ENCODE measurements around the gene CTSF. TPM values are rescaled to one million over a fixed set of nuclear protein-coding genes. Genes with fewer than 3 reads are reported as not detected.
"Not testable (repeated sequence)": the region's sequence is repeated elsewhere in the genome, so short reads cannot be mapped to it uniquely, and the experiment has no call there.

CTSF gene
- total RNA-seq, 1 donor from 2014 or later: 4.1 TPM

DNA sequence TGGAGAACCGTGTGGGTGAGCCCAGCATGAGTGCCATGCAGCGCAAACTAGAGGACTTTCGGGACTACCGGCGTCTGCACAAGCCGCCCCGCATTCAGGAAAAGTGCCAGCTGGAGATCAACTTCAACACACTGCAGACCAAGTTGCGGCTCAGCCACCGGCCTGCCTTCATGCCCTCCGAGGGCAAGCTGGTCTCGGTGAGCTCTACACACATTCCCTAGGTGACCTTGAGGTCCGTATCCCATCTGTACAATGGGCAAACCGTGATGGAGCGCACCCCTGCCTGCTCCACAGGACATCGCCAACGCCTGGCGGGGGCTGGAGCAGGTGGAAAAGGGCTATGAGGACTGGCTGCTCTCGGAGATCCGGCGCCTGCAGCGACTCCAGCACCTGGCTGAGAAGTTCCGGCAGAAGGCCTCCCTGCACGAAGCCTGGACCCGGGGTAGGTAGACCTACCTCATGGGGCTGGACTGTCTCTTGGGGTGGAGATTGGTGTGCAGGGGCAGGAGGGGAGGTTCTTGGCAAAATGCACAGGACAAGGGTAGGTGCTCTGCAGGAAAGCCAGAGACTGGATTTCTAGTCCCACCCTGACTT is 10.6 kb downstream of the CTSF start:
- ATAC-seq: no peak

DNA sequence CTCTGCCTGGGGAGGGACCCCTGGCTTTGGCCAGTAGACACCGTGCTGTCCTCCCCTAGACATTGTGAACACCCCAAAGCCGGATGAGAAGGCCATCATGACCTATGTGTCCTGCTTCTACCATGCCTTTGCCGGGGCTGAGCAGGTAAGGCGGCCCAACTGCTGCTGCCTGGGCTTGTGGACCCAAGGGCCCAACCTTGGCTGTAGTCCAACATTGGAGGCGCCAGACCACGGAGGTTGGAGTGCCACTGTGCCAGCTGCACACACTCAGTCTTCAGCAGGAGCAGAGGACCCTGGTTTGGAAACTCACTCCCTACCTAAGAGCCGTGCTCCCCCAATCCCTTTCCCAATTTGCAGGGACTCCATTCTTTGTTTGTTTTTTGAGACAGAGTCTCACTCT is 12.3 kb downstream of the CTSF start:
- no peak for ATAC-seq

DNA sequence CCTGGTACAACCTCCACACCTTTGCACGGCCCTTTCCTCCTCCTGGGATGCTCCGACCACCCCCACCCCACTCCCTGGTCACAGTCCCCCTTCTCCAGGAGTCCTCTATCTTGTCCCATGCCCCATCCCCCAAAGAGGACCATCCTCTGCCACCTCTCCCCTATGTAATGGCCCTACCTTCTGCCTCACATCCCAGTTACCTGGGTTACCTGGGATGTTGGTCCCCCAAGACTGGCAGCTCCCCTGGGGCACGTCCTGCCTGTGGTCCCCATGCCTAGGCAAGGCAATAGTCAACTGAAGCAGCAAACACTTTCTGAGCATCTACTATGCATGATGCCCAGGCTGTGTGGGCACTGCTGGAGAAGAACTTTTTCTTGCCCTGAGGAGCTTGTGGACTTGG is 13.0 kb downstream of the CTSF start:
- ATAC-seq: no peak

DNA sequence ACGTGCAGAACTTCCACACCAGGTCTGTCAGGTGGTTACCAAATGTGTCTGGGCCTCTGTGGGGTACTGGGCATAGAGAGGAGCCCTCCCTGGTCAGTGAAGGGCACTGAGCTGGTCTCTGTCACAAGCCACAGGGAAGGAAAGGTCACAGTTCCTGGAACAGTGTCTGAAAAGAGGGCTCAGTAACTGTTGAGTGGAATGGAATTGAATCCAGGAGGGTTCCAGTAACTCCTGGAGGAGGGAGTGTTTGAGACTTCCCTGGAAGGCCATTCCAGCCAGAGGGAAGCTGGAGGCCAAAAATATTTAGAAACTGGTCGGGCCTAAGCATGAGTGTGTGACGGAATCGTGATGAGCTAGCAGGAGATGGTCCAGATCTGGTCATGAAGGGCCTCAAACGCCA is 13.8 kb downstream of the CTSF start:
- no peak for ATAC-seq

DNA sequence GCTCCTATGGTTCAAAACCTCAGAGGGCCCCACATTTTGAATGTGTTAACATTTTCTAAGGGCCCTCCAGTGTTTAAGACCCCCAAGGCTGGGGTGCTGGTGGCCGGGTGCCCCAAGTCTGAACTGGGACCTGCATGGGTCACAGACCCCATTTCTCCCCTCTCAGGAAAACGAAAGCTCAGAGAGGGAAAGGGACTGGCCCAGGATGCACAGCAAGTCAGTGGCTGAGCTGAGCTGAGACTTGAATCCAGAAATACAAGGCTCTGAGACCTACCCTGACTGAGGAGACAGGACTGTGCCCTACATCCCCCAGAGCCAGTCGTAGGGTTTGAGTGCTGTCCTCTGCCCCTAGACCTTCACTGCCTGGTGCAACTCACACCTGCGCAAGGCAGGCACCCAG is 17.5 kb downstream of the CTSF start:
- ATAC-seq: no peak

DNA sequence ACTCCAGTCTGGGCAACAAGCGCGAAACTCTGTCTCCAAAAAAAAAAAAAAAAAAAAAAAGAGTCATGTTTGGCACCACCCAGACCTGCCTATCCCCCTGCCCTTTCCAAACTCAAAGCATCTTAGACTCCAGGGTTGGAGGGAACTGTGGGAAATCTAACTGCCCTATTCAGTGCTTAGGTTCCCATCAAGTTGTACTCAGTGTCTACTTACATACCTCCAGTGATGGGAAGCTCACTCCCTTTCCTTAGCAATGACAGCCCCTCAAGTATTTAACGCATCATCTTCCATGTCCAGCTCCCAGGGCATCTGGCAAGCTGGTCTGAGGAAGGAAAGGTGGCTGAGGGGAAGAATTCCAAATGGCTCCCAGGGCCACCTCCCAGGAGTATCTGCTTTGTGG is 18.7 kb downstream of the CTSF start:
- ATAC-seq: no peak

DNA sequence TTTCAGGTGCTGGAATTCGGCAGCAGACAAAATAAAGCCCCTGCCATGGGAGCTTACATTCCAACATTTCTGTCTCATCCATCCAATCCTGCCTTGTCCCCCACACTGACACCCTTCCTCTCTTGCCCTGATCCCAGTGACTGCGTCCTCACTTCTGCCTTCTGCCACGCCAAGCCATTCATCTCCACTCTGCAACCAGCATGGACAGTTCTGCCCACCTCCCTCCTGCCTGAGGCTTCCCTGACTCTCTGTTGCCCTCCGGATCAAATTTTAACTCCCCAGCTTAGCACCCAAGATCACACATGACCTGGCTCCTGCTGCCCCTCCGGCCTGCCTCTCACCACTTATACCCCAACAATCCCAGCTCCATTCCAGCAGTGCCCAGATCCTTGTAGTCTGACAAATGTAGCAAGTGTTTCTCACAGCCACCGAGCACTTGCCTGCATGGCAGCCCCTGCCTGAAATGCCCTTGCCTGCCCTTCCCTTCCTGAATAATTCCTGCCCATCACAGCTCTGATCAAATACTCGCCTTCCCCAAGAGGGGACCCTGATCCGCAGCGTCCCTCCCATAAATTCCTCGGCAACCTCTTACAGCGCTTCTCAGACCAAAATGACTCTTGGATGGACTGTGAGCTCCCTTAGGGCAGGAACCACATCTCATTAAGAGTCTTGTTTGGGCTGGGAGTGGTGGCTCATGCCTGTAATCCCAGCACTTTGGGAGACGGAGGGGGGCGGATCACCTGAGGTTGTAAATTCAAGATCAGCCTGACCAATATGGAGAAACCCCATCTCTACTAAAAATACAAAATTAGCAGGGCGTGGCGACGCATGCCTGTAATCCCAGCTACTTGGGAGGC is 19.4 kb downstream of the CTSF start:
- ATAC-seq: no peak

DNA sequence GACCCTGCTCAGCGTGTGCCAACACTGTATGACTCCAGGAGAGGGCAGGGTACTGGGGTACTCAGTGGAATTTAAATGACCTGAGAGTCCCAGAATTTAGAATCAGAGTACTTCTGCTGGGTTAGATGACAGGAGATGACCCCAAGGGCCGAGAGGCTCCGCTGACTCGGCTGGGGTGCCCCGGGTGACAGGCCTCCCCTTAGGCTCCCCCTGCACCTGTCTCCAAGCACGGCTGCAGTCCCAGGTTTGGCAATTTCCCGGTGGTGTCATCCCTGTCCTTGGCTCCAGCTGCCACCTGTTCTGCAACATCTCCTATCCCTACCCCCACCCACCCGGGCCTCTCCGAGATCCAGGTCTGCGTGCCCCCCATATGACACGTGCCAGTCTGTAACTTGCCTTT is 20.4 kb downstream of the CTSF start:
- ATAC-seq: no peak

DNA sequence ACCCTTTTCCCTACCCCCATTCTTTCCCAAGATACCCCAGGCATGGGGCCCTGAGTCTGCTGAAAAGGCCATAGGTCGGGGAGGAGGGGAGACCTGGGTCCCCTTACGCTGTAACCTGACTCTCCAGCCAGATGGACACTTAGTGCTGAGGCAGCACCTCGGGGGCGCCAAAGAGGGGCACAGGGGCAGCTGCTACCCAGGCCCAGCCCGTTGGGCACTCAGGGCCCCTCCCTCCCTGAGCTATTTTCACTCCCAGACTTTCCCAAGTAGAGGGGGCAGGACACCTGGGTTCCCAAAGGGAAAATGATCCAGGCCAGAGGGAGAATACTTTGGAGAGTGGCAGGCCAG is 20.8 kb downstream of the CTSF start:
- no peak for ATAC-seq

DNA sequence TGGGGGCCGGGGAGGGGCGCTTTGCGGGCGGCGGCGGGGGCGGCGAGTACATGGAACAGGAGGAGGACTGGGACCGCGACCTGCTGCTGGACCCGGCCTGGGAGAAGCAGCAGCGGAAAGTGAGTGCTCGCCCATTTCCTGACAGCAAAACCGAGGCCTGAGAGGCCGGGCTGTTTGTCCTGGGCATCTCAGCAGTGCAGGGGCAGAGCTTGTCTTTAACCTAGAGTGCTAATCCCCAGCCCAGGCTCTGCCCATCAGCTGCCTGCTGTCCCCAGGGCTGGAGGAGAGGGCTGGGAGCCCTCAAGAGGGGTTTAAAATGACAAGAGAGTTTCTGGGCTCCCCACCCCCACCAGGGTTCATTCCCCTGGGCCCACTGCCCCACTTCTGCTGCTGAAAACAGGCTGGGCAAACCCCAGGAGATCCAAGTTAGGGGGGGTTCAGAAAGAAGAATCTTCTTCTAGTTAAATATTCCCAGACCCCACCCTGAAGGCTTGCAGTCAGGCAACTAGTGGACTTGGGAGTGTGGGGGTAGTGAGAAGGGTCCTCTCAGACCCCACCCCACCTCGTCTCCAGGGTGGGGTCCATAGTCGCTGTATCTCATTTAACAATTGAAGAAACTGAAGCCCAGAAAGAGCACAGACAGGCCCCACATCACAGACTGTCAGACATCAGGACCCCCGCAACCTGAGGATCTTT is 21.3 kb downstream of the CTSF start:
- ATAC-seq: no peak

DNA sequence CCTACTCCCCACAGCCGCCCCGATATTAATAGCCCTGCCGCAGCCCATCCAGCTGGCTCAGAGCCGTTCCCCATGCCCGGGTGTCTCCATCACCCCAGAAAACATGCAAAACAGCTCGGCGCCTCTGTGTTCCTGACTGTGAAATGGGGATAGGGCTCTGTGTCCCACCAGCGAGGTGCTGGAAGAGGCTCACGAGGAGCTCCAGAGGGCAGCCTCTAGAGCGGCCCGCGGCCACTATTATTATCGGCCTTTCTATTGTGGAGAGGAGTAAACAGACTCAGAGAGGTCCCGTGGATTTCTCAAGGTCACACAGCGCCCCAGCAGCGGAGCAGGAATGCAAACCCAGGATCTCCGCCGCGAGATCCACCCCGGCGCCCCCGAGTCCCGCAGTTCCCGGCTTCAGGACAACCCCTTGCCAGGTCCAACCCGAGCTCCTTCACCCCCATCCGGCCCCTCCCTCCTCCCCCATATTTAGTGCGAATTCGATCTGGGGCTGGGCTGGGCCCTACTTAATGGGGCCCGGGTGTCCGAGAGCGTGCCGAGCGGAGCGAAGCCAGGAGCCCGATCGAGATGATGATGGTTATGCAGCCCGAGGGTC is 21.9 kb downstream of the CTSF start, which contains the start of gene ACTN3:
ACTN3 (plus strand) TSS at position 536 of the 598 bp plus-strand sequence; CDS start at position 571, 35 bp downstream.
- peak; percentile 1 for ATAC-seq

DNA sequence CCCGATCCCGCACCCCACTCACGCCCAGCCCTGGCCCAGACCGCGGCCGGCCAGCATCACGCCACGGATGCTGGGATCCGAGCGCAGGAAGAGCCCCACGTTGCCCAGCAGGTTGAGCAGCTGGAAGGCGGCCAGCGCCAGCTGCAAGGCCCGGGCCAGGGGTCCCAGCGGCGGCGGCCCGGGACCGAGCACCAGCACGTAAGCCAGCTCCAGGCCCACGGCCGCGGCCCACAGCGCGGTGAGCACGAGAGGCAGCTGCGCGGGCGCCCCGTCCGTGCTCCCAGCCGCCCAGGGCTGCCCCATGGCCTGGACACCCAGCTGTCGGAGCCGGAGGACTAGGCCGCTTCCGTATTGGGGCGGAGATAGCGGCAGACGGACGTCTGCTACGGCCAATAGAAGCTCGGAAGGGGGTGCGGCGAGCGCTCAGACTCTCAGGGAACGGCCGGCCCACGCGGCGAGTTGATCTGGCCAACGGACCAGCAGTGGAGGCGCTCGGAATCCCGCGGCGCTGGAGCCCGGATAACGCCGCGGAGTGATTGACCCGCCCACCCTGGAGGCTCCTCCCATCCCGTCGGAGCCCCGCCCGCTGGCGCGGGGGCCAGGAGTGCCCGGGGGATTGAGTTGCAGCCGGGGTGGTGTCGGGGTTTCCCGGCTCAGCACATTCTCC is 22.6 kb downstream of the CTSF start, which contains the start of gene ZDHHC24:
ZDHHC24 (minus strand) TSS at position 348 of the 667 bp plus-strand sequence; CDS start at position 303, 45 bp downstream.
- ATAC-seq: peak; percentile 95

DNA sequence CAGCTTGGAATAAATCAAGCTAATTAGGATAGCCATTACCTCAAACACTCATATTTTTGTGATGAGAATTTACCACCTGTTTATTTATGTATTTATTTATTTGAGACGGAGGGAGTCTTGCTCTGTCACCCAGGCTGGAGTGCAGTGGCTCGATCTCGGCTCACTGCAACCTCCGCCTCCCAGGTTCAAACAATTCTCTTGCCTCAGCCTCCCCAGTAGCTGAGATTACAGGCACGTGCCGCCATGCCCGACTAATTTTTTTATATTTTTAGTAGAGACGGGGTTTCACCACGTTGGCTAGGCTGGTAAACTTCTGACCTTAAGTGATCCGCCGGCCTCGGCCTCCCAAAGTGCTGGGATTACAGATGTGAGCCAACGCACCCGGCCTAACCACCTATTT is 23.5 kb downstream of the CTSF start:
- not testable (repeated sequence) for ATAC-seq

DNA sequence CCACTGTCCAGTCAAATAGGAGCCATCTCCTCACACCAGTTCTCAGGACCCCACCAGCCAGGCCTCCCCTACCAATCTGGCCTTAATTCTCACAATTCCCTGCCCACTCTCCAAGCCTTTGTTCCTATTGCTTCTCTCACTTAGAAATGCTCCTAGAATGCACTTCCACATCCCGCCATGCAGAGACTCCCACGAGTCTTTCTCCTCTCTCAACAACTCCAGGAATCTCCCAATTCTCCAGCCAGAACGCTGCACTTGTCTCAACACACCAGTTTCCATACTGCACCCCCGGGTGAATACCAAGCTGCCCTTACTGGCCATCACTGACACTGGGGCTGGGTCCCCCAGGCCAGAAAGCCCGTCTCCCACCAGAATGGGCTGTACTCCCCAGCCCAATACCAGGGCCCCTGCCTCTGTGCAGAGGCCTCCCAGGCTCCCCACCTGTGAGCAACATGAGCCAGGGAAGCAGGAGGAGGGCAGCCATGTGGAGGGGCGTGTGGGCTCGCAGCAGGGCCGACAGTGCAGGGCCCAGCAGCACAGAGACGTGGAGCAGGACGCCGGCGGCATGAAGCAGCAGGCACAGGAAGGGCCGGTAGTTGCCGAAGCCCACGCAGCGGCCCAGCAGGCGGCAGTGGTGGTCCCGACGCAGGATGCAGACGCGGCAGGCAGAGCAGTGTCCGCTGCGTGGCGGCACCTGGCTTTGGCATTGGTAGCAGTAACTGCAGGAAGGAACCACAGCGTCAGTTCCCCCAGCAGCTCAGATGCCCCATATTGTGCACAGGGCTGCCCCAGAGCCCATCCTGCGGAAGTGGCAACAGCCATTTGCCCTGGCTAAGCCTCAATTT is 24.9 kb downstream of the CTSF start:
- ATAC-seq: peak; percentile 14

DNA sequence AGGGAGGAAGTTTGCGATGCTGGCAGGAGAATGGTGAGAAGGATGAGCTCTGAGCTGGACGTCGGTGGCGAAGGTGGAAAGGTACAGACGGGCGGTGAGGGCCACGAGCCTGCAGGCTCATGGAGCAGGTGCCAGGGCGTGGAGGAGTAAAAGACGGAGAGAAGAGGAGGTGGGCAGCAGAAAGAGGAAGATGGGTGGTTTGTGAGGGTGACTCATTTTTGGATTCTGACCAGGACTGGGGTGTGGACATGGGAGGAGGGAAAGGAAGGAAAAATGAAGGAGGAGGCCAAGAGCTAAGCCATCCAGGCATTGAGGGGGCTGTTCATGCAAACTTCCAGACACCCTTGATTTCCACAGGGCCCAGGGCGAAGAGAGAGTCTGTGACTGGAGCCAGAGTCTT is 26.0 kb downstream of the CTSF start:
- ATAC-seq: no peak

DNA sequence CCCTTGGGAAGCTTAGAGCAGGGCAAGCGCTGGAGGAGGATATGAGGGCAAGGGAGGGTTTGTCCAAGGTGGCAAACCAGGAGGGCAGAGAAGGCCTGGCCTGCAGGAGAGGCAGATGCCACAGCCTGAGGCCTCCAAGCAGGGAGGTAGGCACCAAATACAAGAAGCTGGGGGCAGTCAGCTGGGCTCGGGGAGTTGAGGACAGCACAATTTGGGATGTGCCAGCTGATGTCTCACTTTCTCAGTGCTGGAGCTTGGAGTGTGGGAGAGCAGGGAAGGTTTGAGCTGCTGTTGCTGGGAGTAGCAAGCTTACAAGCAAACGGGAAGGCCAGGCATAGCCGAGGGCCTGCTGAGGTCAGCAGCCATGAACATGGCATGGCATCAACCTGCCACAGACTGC is 26.5 kb downstream of the CTSF start:
- no peak for ATAC-seq

DNA sequence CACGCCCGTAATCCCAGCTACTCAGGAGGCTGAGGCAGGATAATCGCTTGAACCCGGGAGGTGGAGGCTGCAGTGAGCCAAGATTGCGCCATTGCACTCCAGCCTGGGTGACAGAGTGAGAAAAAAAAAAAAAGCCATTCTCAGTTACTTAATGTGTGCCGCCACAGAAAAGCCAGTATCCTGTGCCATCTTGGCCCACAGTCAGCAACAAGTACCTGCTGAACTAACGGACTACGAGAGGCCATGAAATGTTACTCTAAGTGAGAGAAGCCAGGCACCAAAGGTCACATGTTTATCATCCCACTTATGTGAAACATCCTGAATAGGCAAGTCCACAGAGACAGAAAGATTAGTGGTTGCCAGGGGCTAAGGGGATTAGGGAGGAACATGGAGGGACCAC is 27.8 kb downstream of the CTSF start:
- not testable (repeated sequence) for ATAC-seq

DNA sequence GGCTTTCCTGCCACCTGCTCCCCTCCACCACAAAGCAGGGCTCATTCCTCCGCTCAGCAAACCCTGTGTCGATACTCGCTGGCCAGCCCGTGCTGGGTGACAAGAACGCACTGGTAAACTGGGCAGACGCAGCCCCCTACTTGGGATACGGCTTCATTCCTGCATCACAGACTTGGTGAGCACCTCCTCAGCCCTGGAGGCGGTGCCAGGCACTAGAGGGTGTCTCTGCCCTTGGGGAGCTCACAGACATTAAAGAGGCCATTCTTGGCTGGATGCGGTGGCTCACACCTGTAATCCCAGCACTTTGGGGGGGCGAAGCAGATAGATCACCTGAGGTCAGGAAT is 28.6 kb downstream of the CTSF start:
- ATAC-seq: no peak

DNA sequence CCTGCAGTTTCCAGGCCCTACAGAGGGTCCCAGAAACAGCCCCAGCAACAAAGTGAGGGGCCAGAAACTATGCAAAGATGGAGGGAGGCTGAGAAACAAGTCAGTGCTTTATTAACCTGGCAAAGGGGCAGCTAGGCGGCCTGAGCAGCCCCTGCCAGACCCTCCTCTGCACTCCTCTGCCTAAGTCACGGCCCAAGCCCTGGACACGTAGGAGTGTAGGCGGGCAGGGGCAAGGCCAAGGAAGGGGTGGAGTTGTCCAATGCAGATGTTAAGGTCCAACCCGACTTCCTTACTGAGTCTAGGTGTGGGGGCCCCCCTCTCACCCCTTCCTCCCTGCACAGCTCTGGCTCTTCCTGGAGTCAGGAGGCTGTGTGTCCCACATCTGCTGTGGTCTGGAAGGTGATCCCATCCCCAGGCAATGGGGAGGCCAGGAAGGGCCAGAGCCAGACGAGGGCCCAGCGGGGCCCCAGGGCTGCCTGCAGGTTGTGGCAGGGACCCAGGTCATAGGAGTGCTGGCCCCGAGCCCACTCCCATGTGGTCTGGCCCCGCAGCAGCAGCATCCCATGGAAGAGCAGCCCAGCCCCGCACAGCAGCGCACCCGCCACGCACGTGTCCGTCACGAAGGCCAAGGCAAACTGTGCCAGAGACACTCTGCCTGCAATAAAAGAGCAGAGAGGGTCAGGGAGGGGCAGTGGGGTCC is 29.1 kb downstream of the CTSF start:
- ATAC-seq: no peak

DNA sequence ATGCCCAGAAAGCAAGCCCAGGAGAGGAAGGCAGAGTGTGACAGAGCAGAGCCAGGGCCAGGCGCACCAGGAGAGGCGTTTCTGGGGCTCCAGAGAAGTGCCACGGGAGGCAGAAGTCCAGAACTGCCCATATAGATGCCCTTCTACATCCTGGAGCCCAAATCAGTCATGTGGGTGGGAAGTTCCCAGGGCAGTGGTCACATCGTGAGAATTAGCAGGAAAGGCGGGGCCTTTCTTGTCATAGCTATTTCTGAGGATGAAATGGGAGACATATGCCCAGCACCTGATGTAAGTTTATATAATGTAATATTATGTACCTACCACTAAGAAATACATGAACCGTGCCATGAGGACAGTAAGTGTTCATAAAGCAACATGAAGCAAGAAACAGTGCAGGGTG is 35.6 kb downstream of the CTSF start:
- ATAC-seq: no peak

DNA sequence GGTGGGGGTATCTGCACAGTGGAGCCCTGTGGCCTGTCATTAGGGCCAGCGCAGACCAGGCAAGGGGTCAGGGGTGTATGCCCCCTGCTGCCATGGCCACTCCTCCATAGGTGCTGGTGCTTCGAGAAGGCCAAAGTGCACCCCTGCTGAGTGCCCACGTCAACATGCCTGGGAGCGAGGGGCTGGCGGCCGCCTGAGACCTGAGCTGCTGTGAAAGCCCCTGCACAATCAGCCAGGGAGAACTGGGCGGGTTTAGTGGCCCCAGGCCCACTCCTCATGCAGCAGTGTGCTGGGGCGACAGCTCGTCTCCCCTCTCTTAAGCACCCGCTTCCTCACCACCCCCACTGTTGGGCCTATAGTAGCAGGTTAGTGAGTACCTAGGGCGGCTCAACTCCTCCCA is 36.6 kb downstream of the CTSF start:
- ATAC-seq: no peak
